WERI-Rb-1 (cell line): ENCODE measurements around the gene GABBR1.

ENCODE experiments used
- DNase-seq: peaks from one replicate; pipeline ENCODE4 v3.0.0-alpha.2; 2020
- H3K27ac ChIP-seq: fragments of 250-450 bp; sonication (Bioruptor Pico); 2 replicates; pipeline ENCODE4 v1.5.1; 2020; ENCODE audit warnings: mild to moderate bottlenecking, moderate library complexity
- H3K27me3 ChIP-seq: fragments of 250-450 bp; sonication (Bioruptor Pico); 2 replicates; pipeline ENCODE4 v1.5.1; 2021; ENCODE audit warnings: mild to moderate bottlenecking, low read depth, moderate library complexity; ENCODE audit not compliant: insufficient read depth, severe bottlenecking
- H3K36me3 ChIP-seq: fragments of 250-450 bp; sonication (Bioruptor Pico); 2 replicates; pipeline ENCODE4 v1.5.1; 2020; ENCODE audit warnings: mild to moderate bottlenecking, moderate library complexity
- H3K4me3 ChIP-seq: 2 replicates; pipeline ENCODE4 v1.5.1; 2011; ENCODE audit warnings: low read depth, mild to moderate bottlenecking, control low read depth, low read length
- H3K9me3 ChIP-seq: fragments of 250-450 bp; sonication (Bioruptor Pico); 2 replicates; pipeline ENCODE4 v1.5.1; 2021; ENCODE audit warnings: mild to moderate bottlenecking, moderate library complexity; ENCODE audit not compliant: severe bottlenecking
- CTCF ChIP-seq: IDR thresholded peaks from 2 replicates; pipeline ENCODE4 v1.5.1; 2011; ENCODE audit warnings: low read depth, mild to moderate bottlenecking, control low read depth, inconsistent platforms, low read length

Gene GABBR1

GRCh38 chr6:29510202-29510601 is 122.8 kb downstream of the GABBR1 start:
- DNase-seq, result peak; percentile 64
- peak; percentile 67 for TF ChIP-seq CTCF
- Histone ChIP-seq H3K4me3 (no peak overlapping the region), H3K36me3 (no peaks in the 10 kb centered on the region), H3K27ac (no peak overlapping the region), H3K9me3 (no peaks in the 10 kb centered on the region), H3K27me3 (peaks cover 5% of the 10 kb centered on the region)
